Tibial nerve (tissue), 4 donors: ENCODE data around the gene CFAP73. TPM values are rescaled to one million over a fixed set of nuclear protein-coding genes. Genes with fewer than 3 reads are reported as not detected.
A peak's percentile ranks its signal among the peaks of the same experiment; 100 is the strongest.

Experiments used
- DNase-seq, 2 donors: peaks; one replicate each; pipeline ENCODE4 v3.0.0-alpha.2; 2019; ENCODE audit warnings: low spot score in 2 of 2
- H3K27ac ChIP-seq, 4 donors: fragments of 200-600 bp; sonication (generic) in 3 of 4; one replicate each; pipeline ENCODE4 v1.5.1; 2017 to 2019; ENCODE audit warnings: mild to moderate bottlenecking in 1 of 4
- H3K27me3 ChIP-seq, 2 donors: fragments of 200-600 bp; sonication (generic) in 1 of 2; one replicate each; pipeline versions ENCODE4 v1.5.1 to v1.6.0; 2017 to 2019
- H3K36me3 ChIP-seq, 3 donors: fragments of 200-600 bp; sonication (generic); one replicate each; pipeline ENCODE4 v1.5.1; 2018 to 2019
- H3K4me1 ChIP-seq, 4 donors: fragments of 200-600 bp; sonication (generic) in 3 of 4; one replicate each; pipeline ENCODE4 v1.5.1; 2017 to 2019
- H3K4me3 ChIP-seq, 4 donors: fragments of 200-600 bp; sonication (generic) in 3 of 4; one replicate each; pipeline ENCODE4 v1.5.1; 2017 to 2019; ENCODE audit warnings: mild to moderate bottlenecking in 1 of 4, moderate library complexity in 1 of 4
- H3K9me3 ChIP-seq, 4 donors: fragments of 200-600 bp; sonication (generic) in 3 of 4; one replicate each; pipeline ENCODE4 v1.5.1; 2017 to 2019
- CTCF ChIP-seq, 5 experiments: fragments of 200-600 bp in 3 of 5; fragments of 450-650 bp in 2 of 5; sonication (generic) in 3 of 5; IDR thresholded peaks; one replicate each; pipeline ENCODE4 v1.5.1; 2016 to 2019; ENCODE audit warnings: antibody characterized with exemption in 5 of 5, mild to moderate bottlenecking in 3 of 5, moderate library complexity in 2 of 5
- EP300 ChIP-seq, 2 donors: sonication (generic); formaldehyde crosslinking; IDR thresholded peaks; one replicate each; pipeline ENCODE4 v1.6.1; 2017; ENCODE audit warnings: antibody characterized with exemption in 2 of 2, mild to moderate bottlenecking in 1 of 2
- POLR2A ChIP-seq, 2 donors: fragments of 450-650 bp; IDR thresholded peaks; one replicate each; pipeline ENCODE4 v1.6.1; 2017; ENCODE audit warnings: antibody characterized with exemption in 2 of 2, mild to moderate bottlenecking in 2 of 2, moderate library complexity in 2 of 2
- whole genome bisulfite sequencing, 2 donors: methylation state at CpG; one replicate each; pipeline ENCODE4 v1.1.5; 2018; 5-methylcytosine and 5-hydroxymethylcytosine counted together
- total RNA-seq, 4 donors: library from RNA; depleted of rRNA; stranded (reverse); fragments of >200 nt; gene quantifications; one replicate each; pipeline ENCODE4 v1.1.0, GENCODE V29; 2016

The CFAP73 gene
- not detected for total RNA-seq

GRCh38 chr12:113149361-113150150 lies at the start of gene CFAP73:
Gene CFAP73 (plus strand): TSS chr12:113149724. CDS start chr12:113149858, 134 bp downstream.
- Histone ChIP-seq H3K27ac (peak within 1 kb of the TSS in 2 of 4 donors; percentile 26 to 62), H3K27me3 (peaks cover 0 to 35% of the 10 kb centered on the region in 2 donors), H3K4me3 (no peak within 1 kb of the TSS), H3K9me3 (peaks cover 0 to 18% (median 0%) of the 10 kb centered on the region in 4 donors), H3K4me1 (peaks cover 0 to 32% (median 12%) of the 10 kb centered on the region in 4 donors), H3K36me3 (no peaks in the 10 kb centered on the region)
- no peak for DNase-seq
- 19 to 20% methylated on average over 19 to 21 of the region's 22 CpGs for WGBS, 2 donors
- no peak for TF ChIP-seq POLR2A (IDR thresholded peaks at IDR 0.05)
- no peak for TF ChIP-seq EP300 (IDR thresholded peaks at IDR 0.05)
- no peak for TF ChIP-seq CTCF (IDR thresholded peaks at IDR 0.05)

DNA sequence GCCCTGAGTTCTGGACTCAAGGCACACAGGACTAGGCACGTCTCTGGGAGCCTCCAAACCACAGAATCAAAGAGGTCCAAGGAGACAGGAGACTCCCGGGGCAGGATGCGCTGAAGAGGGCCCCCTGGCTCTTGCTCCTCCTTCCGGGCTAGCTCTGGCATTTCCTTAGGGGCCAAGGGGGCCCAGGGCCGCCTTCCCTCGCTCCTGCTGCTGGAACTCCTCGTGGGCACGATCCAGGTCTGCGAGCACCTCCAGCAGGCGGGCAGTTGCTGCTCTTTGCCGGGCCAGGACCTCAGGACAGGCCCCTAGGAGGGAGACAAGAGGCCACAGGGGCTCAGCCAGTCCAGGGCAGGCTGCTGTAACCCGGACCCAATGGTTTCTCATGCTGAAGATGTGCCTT lies 49.8 kb upstream of the CFAP73 start:
- Histone ChIP-seq H3K36me3 (no peaks in the 10 kb centered on the region), H3K27me3 (peaks cover 0 to 28% of the 10 kb centered on the region in 2 donors), H3K9me3 (no peaks in the 10 kb centered on the region), H3K4me3 (no peak overlapping the region), H3K4me1 (peaks cover 0 to 22% (median 2%) of the 10 kb centered on the region in 4 donors), H3K27ac (no peak overlapping the region)
- no peak for DNase-seq
- WGBS, 2 donors: 49 to 55% methylated on average over 12 of the region's 12 CpGs
- no peak for TF ChIP-seq POLR2A (IDR thresholded peaks at IDR 0.05)
- TF ChIP-seq EP300 (IDR thresholded peaks at IDR 0.05): no peak
- TF ChIP-seq CTCF (IDR thresholded peaks at IDR 0.05): no peak

DNA sequence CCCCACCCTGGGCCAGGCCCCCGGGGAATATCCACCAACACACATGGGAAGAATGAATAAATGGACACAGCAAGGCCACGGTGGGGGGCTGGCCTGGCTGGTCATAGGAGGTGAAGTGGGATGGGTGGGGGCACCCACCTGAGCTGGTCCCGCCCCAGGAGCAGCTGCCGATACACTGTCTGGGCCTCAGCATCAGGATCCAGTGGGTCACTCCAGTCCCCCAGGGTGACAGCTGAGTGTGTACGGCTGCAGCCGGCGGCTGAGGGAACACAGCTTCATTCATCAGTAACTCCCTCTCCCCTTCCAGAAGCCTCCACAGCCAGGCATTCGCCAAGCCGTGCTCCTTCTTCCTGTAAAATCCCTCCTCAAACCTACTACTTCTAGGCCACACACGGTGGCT lies 47.8 kb upstream of the CFAP73 start:
- peaks cover 0 to 22% (median 2%) of the 10 kb centered on the region in 4 donors for H3K4me1 ChIP-seq
- peaks cover 0 to 28% of the 10 kb centered on the region in 2 donors for H3K27me3 ChIP-seq
- WGBS, 2 donors: 38 to 57% methylated on average over 10 of the region's 10 CpGs
- DNase-seq: no peak
- no peaks in the 10 kb centered on the region for H3K9me3 ChIP-seq
- H3K27ac ChIP-seq: no peak overlapping the region
- no peak overlapping the region for H3K4me3 ChIP-seq
- TF ChIP-seq CTCF (IDR thresholded peaks at IDR 0.05) (no peak), EP300 (IDR thresholded peaks at IDR 0.05) (no peak), POLR2A (IDR thresholded peaks at IDR 0.05) (no peak)
- no peaks in the 10 kb centered on the region for H3K36me3 ChIP-seq

DNA sequence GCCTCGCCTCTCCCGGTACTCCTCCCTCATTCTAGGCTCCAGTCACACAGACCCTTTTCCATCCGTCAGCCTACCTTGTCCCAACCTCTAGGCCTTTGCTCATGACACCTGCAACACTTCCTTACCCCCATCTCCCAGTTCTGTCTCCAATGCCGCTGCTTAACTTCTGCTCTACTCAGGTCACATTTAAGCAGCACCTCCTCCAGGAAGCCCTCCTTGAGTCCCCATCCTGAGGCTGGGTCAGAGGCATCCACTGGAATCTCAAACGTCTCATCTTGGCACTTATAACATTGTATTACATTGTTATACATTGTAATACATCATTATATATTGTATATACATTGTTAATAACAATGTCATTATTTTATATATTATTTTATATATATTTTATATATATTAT lies 46.7 kb upstream of the CFAP73 start:
- Histone ChIP-seq H3K4me1 (peaks cover 0 to 14% (median 2%) of the 10 kb centered on the region in 4 donors), H3K27ac (no peak overlapping the region), H3K27me3 (peaks cover 0 to 28% of the 10 kb centered on the region in 2 donors), H3K9me3 (no peaks in the 10 kb centered on the region), H3K4me3 (no peak overlapping the region), H3K36me3 (no peaks in the 10 kb centered on the region)
- TF ChIP-seq CTCF (IDR thresholded peaks at IDR 0.05) (no peak), POLR2A (IDR thresholded peaks at IDR 0.05) (no peak), EP300 (IDR thresholded peaks at IDR 0.05) (no peak)
- no peak for DNase-seq
- 77 to 86% methylated on average over 5 of the region's 5 CpGs for WGBS, 2 donors

- no peak for DNase-seq
- Histone ChIP-seq H3K4me3 (peak overlapping the region in 1 of 4 donors; percentile 12), H3K27me3 (peaks cover 0 to 28% of the 10 kb centered on the region in 2 donors), H3K27ac (no peak overlapping the region), H3K4me1 (peaks cover 0 to 5% (median 0%) of the 10 kb centered on the region in 4 donors), H3K36me3 (no peaks in the 10 kb centered on the region), H3K9me3 (no peaks in the 10 kb centered on the region)
- TF ChIP-seq EP300 (IDR thresholded peaks at IDR 0.05) (no peak), POLR2A (IDR thresholded peaks at IDR 0.05) (no peak), CTCF (IDR thresholded peaks at IDR 0.05) (no peak)
- WGBS, 2 donors: 6% methylated on average over 38 to 39 of the region's 43 CpGs
Measured at GRCh38 chr12:113103756-113104450, 45.6 kb upstream of the CFAP73 start.
